Head of caudate nucleus (tissue), 42 donors: Measurements from ENCODE around the gene WBP1.
"Not testable (repeated sequence)": the region's sequence is repeated elsewhere in the genome, so short reads cannot be mapped to it uniquely, and the experiment has no call there.

Experiments used
- DNase-seq, 42 donors: peaks; one replicate each; pipeline versions ENCODE4 v3.0.0 to v3.0.0-alpha.2; 2020 to 2021; ENCODE audit warnings: mixed read lengths in 7 of 42
- intact Hi-C: fragments of 100-400 bp; cut with DNase I; formaldehyde crosslinking; loops from one replicate; pipeline ENCODE4 v1.15.0; 2022

Gene WBP1

DNA sequence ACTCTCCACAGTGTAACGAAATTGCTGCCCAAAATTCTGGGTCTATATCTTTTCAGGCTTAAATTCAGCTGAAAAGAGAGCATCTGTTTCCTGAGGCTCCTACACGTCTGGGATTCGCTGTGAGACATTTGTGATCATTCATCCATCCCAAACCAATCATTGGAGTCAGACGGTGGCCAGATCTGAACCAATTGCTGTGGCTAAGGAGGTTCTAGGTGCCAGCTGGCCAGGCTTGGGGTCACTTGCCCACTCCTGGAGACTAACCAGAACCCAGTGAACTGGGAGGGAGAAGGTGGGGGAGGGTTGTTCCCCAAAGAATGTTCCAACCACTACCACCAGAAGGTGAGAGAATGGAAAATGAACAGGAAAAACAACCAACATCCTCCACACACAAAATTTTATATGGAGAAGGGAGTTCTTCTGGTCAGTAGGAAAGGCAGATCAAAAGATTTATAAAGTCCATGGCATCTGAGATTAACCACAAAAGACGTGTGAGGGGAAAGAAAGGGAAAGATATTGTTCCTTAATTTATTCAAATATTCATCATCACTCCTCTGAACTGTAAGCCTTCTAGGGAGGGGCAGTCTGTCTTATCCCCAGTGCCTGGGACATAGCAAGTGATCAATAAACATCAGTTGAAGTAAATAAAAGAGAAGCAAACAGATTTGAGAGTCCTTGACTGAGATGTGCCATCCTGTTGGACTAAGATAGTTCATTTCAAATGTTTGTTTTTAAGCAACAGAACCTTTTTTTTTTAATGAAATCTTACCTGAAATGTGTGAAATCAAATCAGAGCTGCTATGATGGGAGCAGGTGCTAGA, 13.5 kb upstream of the WBP1 start:
- intact Hi-C loops, result no loop called here

GRCh38 chr2:74447230-74447999, 10.8 kb upstream of the WBP1 start:
- intact Hi-C loops, result no loop called here
- DNase-seq, result no peak

More for the DNA sequence above, 13.5 kb upstream of the WBP1 start:
- no peak for DNase-seq

GRCh38 chr2:74448771-74449170, 9.5 kb upstream of the WBP1 start:
- DNase-seq, result no peak
- intact Hi-C loops, result no loop called here

GRCh38 chr2:74450570-74451190, 7.6 kb upstream of the WBP1 start:
- intact Hi-C loops, result no loop called here
- no peak for DNase-seq

DNA sequence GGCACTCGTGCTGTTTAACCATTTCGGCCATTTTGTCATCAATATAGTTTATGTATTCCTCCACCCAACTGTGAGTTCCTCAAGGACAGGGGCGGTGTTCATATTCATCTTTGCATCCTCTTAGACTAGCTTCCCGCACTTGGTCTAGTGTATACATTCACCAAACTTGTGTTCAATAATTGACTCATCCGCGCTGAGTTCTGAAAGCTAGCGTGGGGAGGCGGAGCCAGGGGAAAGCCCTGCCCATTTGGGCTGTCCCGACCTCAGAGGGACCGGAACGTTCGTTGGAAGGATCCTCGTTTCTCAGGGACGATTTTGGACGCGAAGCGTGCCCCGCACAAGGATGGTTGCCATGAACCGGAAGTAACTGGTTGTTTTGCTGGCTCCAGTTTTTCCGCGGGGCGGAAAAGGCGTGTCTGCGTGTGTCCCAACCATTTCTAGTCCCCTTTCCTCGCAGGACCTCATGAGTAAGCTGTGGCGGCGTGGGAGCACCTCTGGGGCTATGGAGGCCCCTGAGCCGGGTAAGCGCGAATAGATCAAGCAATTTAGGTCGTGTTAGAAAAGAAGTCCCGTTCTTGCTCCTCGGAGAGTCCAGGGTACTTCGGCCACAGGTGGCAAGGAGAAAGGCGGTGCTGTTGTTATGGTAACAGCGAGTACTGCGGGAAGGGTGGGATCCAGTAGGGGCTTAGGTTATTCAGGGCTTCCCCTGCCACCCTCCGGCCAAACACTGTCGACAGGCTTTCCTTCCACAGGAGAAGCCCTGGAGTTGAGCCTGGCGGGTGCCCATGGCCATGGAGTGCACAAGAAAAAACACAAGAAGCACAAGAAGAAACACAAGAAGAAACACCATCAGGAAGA, 3.4 kb upstream of the WBP1 start, which contains the start of gene INO80B:
INO80B (plus strand) TSS at position 434 of the 858 bp plus-strand sequence; CDS start at position 464, 30 bp downstream.
- DNase-seq, result peak; percentile 92 to 99 (median 96)
- intact Hi-C loops, result loop anchor here (2.0 kb wide), 2 partner anchors 14 to 28 kb away; partner anchors contain the start of genes CCDC142, RTKN and TTC31

- intact Hi-C loops, result no loop called here
- peak in 10 of 42 donors; percentile 55 to 81 (median 74) for DNase-seq
Measured at GRCh38 chr2:74457129-74457548, 1.1 kb upstream of the WBP1 start.

- DNase-seq, result peak in 33 of 42 donors; percentile 24 to 87 (median 69)
- intact Hi-C loops, result no loop called here
Measured at GRCh38 chr2:74457549-74458131, 598 bp upstream of the WBP1 start.

GRCh38 chr2:74458938-74459363, 713 bp downstream of the WBP1 start:
- intact Hi-C loops, result no loop called here
- DNase-seq, result no peak

DNA sequence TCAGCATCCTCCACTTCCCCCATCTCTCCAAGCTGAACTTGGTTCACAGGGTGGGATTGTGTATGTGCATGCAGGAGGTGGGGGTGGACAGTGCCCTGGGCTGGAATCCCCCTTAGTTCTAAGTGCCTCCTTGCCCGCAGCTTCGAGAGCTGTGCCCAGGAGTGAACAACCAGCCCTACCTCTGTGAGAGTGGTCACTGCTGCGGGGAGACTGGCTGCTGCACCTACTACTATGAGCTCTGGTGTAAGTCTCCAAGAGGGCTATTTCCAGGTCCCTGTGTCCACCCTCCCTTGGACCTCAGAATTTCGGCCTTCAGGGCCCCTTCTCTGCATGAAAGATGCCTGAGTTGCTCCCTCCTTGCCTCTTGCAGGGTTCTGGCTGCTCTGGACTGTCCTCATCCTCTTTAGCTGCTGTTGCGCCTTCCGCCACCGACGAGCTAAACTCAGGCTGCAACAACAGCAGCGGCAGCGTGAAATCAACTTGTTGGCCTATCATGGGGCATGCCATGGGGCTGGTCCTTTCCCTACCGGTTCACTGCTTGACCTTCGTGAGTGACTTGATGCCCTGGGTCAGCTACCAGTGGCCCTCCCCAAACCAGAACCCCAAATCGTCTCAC, 1.4 kb downstream of the WBP1 start:
- DNase-seq, intact Hi-C loops: not testable (repeated sequence)

DNA sequence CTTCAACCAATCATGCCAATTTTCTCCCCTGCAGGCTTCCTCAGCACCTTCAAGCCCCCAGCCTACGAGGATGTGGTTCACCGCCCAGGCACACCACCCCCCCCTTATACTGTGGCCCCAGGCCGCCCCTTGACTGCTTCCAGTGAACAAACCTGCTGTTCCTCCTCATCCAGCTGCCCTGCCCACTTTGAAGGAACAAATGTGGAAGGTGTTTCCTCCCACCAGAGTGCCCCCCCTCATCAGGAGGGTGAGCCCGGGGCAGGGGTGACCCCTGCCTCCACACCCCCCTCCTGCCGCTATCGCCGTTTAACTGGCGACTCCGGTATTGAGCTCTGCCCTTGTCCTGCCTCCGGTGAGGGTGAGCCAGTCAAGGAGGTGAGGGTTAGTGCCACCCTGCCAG, 1.9 kb downstream of the WBP1 start:
- DNase-seq, intact Hi-C loops: not testable (repeated sequence)

GRCh38 chr2:74461187-74462053, 3.2 kb downstream of the WBP1 start:
- no peak for DNase-seq
- intact Hi-C loops, result no loop called here

- intact Hi-C loops, result no loop called here
- no peak for DNase-seq
Measured at GRCh38 chr2:74462054-74462785, 4.0 kb downstream of the WBP1 start.

GRCh38 chr2:74462786-74463105, 4.5 kb downstream of the WBP1 start:
- intact Hi-C loops, result no loop called here
- no peak for DNase-seq

- intact Hi-C loops, result no loop called here
- no peak for DNase-seq
Measured at GRCh38 chr2:74464406-74464805, 6.2 kb downstream of the WBP1 start.

DNA sequence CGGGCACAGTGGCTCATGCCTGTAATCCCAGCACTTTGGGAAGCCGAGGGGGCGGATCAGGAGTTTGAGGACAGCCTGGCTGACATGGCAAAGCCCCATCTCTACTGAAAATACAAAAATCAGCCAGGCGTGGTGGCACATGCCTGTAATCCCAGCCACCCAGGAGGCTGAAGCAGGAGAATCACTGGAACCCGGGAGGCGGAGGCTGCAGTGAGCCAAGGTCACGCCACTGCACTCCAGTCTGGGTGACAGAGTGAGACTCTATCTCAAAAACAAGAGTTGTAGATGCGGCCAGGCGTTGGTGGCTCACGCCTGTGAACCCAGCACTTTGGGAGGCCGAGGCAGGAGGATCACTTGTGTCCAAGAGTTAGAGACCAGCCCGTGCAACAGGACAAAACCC, 12.5 kb downstream of the WBP1 start:
- DNase-seq, intact Hi-C loops: not testable (repeated sequence)

DNA sequence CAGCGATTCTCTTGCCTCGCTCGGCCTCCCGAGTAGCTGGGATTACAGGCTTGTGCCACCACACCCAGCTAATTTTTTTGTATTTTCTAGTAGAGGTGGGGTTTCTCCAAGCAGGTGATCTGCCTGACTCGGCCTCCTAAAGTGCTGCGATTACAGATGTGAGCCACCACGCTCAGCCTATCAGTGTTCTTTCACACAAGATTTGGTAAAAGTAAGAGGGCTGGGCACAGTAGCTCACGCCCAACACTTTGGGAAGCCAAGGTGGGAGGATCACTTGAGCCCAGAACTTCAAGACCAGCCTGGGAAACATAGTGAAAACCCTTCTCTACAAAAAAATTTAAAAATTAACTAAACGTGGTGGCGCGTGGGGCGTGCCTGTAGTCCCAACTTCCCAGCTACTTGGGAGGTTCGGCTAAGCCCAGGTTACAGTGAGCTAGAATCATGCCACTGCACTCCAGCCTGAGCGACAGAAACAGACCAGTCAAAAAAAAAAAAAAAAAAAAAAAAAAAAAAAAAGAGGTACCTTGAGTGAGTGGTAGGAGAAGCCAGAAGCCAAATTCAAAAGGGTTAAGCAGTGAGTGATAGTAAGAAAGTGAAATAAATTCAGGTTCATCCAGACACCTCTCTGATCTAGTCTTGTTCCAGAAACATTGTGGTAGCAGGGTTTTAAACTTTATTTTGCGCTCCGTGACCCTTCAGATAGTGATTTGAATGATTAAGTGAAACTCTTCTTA, 13.3 kb downstream of the WBP1 start:
- DNase-seq, result no peak
- intact Hi-C loops, result no loop called here
